HG02798 (cell line): ENCODE results near the gene KIFC3.

Experiments
- ATAC-seq: cut with Tn5 transposase; IDR thresholded peaks from one replicate; pipeline ENCODE4 v1.9.1; 2021; ENCODE audit warnings: mild to moderate bottlenecking; ENCODE audit not compliant: unreplicated experiment, poor library complexity

KIFC3 gene

DNA sequence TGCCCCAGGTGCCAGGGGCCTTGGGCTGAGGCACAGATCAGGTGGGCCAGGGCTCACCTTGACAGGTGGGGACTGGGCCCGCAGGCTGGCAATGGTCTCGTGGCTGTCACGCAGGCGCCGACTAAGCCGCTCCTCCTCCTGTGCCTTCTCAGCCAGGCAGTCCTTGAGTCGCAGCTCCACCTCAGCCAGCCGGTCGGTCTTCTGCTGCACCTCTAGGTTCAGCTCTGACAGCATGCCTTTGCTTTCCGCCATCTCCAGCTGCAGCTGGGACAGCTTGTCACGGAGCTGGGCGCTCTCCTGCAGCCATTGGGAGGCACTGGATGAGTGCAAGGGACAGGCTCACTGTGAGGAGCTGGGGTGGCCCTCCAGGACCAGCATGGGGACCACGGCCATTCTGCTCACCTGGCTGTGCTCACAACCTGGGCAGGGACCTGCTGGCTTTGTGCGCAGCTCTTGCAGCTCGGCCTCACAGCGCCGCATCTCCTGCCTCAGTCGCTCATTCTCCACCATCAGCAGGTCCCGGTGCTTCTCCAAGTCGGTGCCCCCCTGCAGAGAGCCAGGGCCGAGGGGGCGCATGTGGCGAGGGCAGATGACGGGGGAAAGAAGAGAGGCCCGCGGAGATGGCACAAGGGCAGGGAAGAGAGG lies 31.0 kb downstream of the KIFC3 start:
- no peak for ATAC-seq

- no peak for ATAC-seq
These were observed 31.9 kb downstream of the KIFC3 start for GRCh38 chr16:57770361-57770760.

- ATAC-seq = no peak
These were observed 32.6 kb downstream of the KIFC3 start for GRCh38 chr16:57769541-57770145.

- no peak for ATAC-seq
These were observed 35.5 kb downstream of the KIFC3 start for GRCh38 chr16:57766714-57767348.

DNA sequence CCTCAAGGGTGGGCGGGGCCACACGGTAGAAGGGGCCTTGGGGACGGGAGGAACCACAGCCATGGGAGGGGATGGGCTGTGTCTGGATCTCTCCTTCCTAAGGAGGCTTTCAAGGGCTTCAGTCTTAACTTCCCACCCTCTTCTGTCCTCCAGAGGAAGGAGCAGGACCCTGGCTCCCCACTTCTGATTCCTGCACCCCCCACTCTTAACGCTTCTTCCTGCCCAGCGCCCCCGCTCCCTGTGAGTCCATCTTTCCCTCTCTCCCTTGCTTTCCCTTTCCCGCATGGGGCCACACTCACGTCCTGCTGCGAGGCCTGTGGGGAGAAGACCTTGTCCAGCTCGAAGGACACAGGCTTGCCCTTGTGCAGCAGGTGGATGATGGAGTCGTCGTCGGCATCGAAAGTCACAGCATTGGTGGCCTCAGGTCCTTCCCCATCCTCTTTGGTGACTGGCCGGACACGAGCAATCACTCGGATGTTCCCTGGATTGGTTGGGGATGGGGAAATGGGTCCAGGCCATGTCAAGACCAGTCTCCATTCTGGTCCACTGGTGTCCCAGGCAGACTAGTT lies 37.0 kb downstream of the KIFC3 start:
- no peak for ATAC-seq

DNA sequence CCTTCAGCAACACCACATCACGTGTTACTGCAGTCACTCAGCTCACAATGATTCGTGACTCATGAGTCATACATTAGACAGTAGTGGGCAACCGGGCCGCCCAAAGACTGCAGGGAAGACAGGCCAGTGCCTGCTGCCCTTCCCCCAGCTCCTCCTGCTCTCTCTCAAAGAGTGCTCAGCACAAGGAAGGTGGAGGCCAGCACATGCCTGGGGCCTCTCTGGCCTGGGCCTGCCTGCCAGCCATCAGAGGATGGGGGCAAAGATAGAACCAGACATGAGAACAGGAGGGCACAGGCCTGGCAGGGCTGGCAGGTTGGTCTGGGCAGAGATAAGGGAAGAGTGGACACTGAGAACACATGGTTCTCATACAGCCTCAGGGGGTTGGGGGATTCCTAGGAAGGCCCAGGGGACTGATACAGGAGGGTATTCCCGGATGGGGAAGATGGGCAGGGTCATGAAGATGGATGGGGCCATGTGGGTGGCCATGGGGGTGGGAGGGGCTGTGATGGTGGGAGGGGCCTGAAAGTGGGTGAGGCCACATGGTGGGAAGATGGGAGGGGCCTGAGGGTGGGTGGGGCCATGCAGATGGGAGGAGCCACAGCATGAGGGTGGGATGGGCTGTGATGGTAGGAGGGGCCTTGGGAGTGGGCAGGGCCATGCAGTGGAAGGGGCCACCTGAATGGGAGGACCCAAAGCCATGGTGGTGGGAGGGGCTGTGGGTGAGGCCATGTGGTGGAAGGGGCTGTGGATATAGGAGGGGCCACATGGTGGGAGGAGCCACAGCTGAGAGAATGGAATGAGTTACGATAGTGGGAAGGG lies 37.7 kb downstream of the KIFC3 start:
- ATAC-seq = peak; percentile 39

DNA sequence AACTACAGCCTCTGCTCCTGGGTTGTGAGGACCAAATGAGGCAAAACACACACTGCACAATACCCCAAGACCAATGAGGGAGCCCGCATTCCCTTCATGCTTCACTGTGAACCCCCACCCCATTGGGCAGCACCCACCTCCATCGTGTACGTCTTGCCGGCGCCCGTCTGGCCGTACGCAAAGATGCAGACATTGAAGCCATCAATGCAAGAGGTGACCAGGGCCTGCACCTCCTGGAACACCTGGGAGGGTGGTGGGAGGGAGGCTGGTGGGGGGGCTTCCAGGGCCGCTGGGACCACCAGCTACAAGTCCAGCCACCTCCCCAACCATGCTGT lies 38.3 kb downstream of the KIFC3 start:
- ATAC-seq = no peak

- ATAC-seq = no peak
These were observed 38.8 kb downstream of the KIFC3 start for GRCh38 chr16:57763285-57764005.

DNA sequence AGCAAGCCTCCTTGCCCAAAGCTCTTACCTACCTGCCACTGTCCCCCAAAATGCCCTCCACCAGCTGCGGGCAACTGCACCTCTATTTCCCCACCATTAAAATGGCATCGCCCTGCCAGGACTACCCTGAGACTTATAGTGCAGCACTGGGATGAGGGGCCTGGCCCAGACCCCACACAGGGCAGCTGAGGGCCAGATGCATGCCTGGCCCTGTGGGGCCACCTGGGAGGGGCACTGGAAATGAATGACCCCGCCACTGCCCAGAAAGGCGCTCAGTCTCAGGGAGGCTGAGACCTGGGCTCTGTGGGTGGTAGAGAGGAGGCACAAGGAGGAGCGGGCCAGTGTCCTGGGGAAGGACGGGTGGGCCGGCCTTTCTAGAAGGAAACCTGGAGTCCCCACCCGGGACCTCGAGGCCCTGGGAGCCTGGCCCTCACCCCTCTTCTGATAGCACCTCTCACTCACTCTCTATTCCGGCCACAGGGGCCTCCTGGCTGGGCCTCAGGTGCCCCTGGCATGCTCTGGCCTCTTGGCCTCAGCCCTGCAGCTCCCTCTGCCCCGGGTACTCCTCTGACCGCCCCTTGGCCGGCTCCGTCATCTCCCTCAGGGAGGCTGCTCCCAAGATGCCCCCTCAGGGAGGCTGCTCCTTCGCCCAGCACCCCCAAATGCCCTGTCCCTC lies 39.8 kb downstream of the KIFC3 start:
- no peak for ATAC-seq

GRCh38 chr16:57761957-57762356 lies 40.3 kb downstream of the KIFC3 start:
- no peak for ATAC-seq

DNA sequence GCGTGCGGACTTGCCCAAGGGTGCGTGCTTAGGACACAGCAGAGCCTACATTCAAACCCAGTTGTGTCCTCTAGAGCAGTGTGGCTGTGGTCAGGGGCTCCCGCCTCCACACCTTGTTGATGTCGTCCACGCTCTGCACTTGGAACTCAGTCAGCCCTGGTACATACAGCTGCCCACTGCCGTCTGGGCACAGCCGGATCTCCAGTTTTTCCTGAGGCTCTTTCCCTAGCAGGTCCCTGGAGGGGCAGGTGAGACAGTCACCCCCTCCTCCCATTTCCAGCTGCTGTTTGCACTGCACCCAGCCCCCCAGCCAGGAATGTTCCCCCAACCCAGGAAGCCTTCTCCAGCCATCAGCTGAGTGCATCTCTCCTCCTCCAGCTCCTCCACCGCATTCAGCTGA lies 41.0 kb downstream of the KIFC3 start:
- no peak for ATAC-seq

GRCh38 chr16:57760357-57761160 lies 41.7 kb downstream of the KIFC3 start:
- no peak for ATAC-seq

DNA sequence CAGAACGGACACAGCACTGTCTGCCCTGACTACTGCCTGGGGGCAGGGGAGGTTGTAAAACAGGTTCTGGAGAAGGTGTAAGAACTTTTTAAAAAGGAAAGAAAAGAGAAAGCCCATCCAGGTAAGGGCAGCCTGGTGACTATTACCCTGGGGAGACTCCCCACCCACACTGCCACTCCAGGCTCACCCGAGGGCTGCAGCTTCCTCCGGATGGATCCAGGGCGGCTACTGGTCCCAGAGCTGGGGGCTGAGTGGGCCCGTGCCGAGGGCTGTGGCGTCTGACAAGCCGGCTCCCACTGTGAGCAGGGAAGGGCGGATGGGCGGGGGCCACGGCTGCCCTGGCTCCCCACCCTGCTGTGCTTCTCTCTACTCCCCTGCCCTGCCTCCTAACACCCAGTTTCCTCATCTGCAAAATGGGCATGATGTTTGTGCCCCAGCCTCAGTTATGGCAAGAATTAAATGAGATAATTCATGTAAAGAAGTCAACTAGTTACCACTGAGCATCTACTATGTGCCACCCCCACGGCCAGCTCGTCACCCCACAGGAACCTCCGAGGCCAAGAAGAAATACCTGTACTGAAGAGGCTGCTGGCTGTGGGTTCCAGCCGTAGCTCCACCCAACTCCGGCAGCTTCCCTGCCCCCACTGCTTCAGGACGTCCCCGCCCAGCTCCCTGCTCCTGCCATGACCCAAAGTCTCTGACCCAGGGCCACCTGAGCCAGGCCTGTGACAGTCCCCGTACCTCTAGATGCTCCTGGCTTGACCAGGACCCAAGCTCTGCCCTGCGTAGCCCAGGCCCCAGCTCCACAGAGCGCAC lies 42.5 kb downstream of the KIFC3 start:
- no peak for ATAC-seq

DNA sequence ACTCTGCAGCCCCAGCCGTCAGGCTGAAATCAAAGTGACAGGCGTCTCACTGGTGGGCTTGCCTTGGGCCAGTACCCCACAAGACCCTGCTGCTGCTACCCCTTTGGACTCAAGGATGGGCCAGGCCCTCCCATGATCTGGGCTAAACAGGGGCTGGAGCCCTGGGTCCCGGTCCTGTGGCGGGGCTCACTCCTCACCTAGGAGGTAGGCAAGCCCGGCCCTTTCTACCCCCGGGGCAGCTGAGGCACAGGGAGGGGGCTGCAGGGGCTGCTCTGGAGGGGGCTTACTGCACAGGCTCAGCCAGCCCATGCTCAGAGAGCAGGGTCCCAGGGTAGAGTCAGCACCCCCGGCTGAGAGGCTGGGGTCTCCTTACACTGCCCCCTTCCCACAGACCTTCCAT lies 43.2 kb downstream of the KIFC3 start:
- no peak for ATAC-seq

GRCh38 chr16:57758331-57759117 lies 43.8 kb downstream of the KIFC3 start:
- ATAC-seq = no peak

GRCh38 chr16:57757883-57758282 lies 44.4 kb downstream of the KIFC3 start:
- no peak for ATAC-seq

DNA sequence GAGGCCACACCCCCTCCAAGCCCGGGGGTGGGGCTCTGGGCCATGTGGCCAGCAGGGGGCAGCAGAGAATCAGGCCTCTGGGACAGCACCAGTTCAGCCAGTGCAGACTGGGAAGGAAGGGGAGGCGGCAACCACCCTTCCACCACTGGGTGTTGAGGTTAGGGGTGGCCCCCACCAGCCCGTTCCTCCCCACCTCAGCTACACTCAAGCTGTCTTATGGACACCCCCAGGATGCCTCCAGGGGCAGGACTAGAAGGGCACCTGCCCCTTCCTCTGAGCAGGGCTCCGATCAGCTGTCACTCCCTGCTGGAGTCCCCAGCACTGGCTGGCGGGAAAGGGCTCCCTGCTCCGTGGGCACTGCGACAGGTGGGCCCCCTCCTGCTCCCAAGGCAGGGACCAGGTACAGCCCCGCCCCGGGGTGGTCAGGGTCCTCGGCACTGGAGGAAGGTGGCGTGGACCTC lies 44.9 kb downstream of the KIFC3 start:
- ATAC-seq = peak; percentile 84
